T-helper 2 cell treated with Interferon-gamma antibody and Interleukin-4, amounts not matched to agents 5 μg/mL and 100 μg/mL, for 36 hours (primary cell): ENCODE measurements around the gene ARL15.

Experiments used
- DNase-seq: peaks from one replicate; pipeline ENCODE4 v3.0.0; 2021; ENCODE audit warnings: low spot score
- H3K27ac Mint-ChIP-seq: one replicate; pipeline ENCODE4 v1.8.0; 2021; ENCODE audit warnings: mild to moderate bottlenecking, mixed read lengths
- H3K27me3 Mint-ChIP-seq: one replicate; pipeline ENCODE4 v1.8.0; 2021; ENCODE audit warnings: low read depth, mixed read lengths
- H3K36me3 Mint-ChIP-seq: one replicate; pipeline ENCODE4 v1.8.0; 2021; ENCODE audit warnings: low read depth, mixed read lengths
- H3K4me1 Mint-ChIP-seq: one replicate; pipeline ENCODE4 v1.8.0; 2021; ENCODE audit warnings: low read depth, mixed read lengths
- H3K4me3 Mint-ChIP-seq: one replicate; pipeline ENCODE4 v1.8.0; 2022; ENCODE audit warnings: mild to moderate bottlenecking, moderate library complexity, mixed read lengths
- H3K9me3 Mint-ChIP-seq: one replicate; pipeline ENCODE4 v1.8.0; 2021; ENCODE audit warnings: mixed read lengths

Gene ARL15

GRCh38 chr5:53932351-53932750 lies 378.0 kb downstream of the ARL15 start:
- DNase-seq: no peak
- H3K4me1 Mint-ChIP-seq: no peaks in the 10 kb centered on the region
- no peaks in the 10 kb centered on the region for H3K9me3 Mint-ChIP-seq
- H3K27ac Mint-ChIP-seq: no peak overlapping the region
- no peak overlapping the region for H3K4me3 Mint-ChIP-seq
- H3K36me3 Mint-ChIP-seq: no peaks in the 10 kb centered on the region
- H3K27me3 Mint-ChIP-seq: no peaks in the 10 kb centered on the region

GRCh38 chr5:53930457-53930856 lies 379.9 kb downstream of the ARL15 start:
- Mint-ChIP-seq H3K4me1 (no peaks in the 10 kb centered on the region), H3K27ac (no peak overlapping the region)

GRCh38 chr5:53929570-53929969 lies 380.8 kb downstream of the ARL15 start:
- DNase-seq: no peak
- Mint-ChIP-seq H3K36me3 (no peaks in the 10 kb centered on the region), H3K4me1 (no peaks in the 10 kb centered on the region), H3K27ac (no peak overlapping the region), H3K4me3 (no peak overlapping the region), H3K27me3 (no peaks in the 10 kb centered on the region), H3K9me3 (no peaks in the 10 kb centered on the region)

More at GRCh38 chr5:53930457-53930856, 379.9 kb downstream of the ARL15 start:
- H3K4me3 Mint-ChIP-seq: no peak overlapping the region
- no peak for DNase-seq
- H3K27me3 Mint-ChIP-seq: no peaks in the 10 kb centered on the region
- no peaks in the 10 kb centered on the region for H3K36me3 Mint-ChIP-seq
- no peaks in the 10 kb centered on the region for H3K9me3 Mint-ChIP-seq

GRCh38 chr5:53929152-53929551 lies 381.2 kb downstream of the ARL15 start:
- Mint-ChIP-seq H3K4me3 (no peak overlapping the region), H3K27me3 (no peaks in the 10 kb centered on the region), H3K27ac (no peak overlapping the region), H3K36me3 (no peaks in the 10 kb centered on the region), H3K4me1 (no peaks in the 10 kb centered on the region), H3K9me3 (no peaks in the 10 kb centered on the region)
- no peak for DNase-seq

GRCh38 chr5:53928641-53929040 lies 381.7 kb downstream of the ARL15 start:
- no peaks in the 10 kb centered on the region for H3K9me3 Mint-ChIP-seq
- no peaks in the 10 kb centered on the region for H3K27me3 Mint-ChIP-seq
- DNase-seq: no peak
- H3K36me3 Mint-ChIP-seq: no peaks in the 10 kb centered on the region
- H3K27ac Mint-ChIP-seq: no peak overlapping the region
- H3K4me3 Mint-ChIP-seq: no peak overlapping the region
- H3K4me1 Mint-ChIP-seq: no peaks in the 10 kb centered on the region

GRCh38 chr5:53927668-53928247 lies 382.6 kb downstream of the ARL15 start:
- Mint-ChIP-seq H3K36me3 (no peaks in the 10 kb centered on the region), H3K9me3 (no peaks in the 10 kb centered on the region), H3K4me3 (no peak overlapping the region), H3K27ac (no peak overlapping the region), H3K4me1 (no peaks in the 10 kb centered on the region), H3K27me3 (no peaks in the 10 kb centered on the region)
- no peak for DNase-seq

GRCh38 chr5:53926026-53926425 lies 384.3 kb downstream of the ARL15 start:
- no peaks in the 10 kb centered on the region for H3K4me1 Mint-ChIP-seq
- no peak overlapping the region for H3K4me3 Mint-ChIP-seq
- H3K9me3 Mint-ChIP-seq: no peaks in the 10 kb centered on the region
- no peak for DNase-seq
- no peaks in the 10 kb centered on the region for H3K36me3 Mint-ChIP-seq
- no peak overlapping the region for H3K27ac Mint-ChIP-seq
- H3K27me3 Mint-ChIP-seq: no peaks in the 10 kb centered on the region

- no peaks in the 10 kb centered on the region for H3K36me3 Mint-ChIP-seq
- DNase-seq: no peak
- no peak overlapping the region for H3K4me3 Mint-ChIP-seq
- H3K27ac Mint-ChIP-seq: no peak overlapping the region
- H3K4me1 Mint-ChIP-seq: no peaks in the 10 kb centered on the region
- H3K9me3 Mint-ChIP-seq: no peaks in the 10 kb centered on the region
- H3K27me3 Mint-ChIP-seq: no peaks in the 10 kb centered on the region
Observed at GRCh38 chr5:53924392-53924791, 386.0 kb downstream of the ARL15 start.

- no peak overlapping the region for H3K27ac Mint-ChIP-seq
- H3K4me3 Mint-ChIP-seq: no peak overlapping the region
- H3K4me1 Mint-ChIP-seq: no peaks in the 10 kb centered on the region
Observed at GRCh38 chr5:53923961-53924360, 386.4 kb downstream of the ARL15 start.

GRCh38 chr5:53922508-53923498 lies 387.6 kb downstream of the ARL15 start:
- Mint-ChIP-seq H3K36me3 (no peaks in the 10 kb centered on the region), H3K4me1 (no peaks in the 10 kb centered on the region), H3K27ac (no peak overlapping the region), H3K9me3 (no peaks in the 10 kb centered on the region), H3K27me3 (no peaks in the 10 kb centered on the region), H3K4me3 (no peak overlapping the region)
- DNase-seq: no peak

More at GRCh38 chr5:53923961-53924360, 386.4 kb downstream of the ARL15 start:
- no peaks in the 10 kb centered on the region for H3K9me3 Mint-ChIP-seq
- no peak for DNase-seq
- no peaks in the 10 kb centered on the region for H3K27me3 Mint-ChIP-seq
- no peaks in the 10 kb centered on the region for H3K36me3 Mint-ChIP-seq

GRCh38 chr5:53917826-53918225 lies 392.5 kb downstream of the ARL15 start:
- no peaks in the 10 kb centered on the region for H3K9me3 Mint-ChIP-seq
- no peak overlapping the region for H3K27ac Mint-ChIP-seq
- H3K4me1 Mint-ChIP-seq: no peaks in the 10 kb centered on the region
- DNase-seq: no peak
- H3K27me3 Mint-ChIP-seq: no peaks in the 10 kb centered on the region
- no peak overlapping the region for H3K4me3 Mint-ChIP-seq
- H3K36me3 Mint-ChIP-seq: no peaks in the 10 kb centered on the region

GRCh38 chr5:53917095-53917494 lies 393.3 kb downstream of the ARL15 start:
- no peaks in the 10 kb centered on the region for H3K27me3 Mint-ChIP-seq
- no peak overlapping the region for H3K27ac Mint-ChIP-seq
- no peaks in the 10 kb centered on the region for H3K9me3 Mint-ChIP-seq
- H3K4me3 Mint-ChIP-seq: no peak overlapping the region
- no peaks in the 10 kb centered on the region for H3K4me1 Mint-ChIP-seq
- H3K36me3 Mint-ChIP-seq: no peaks in the 10 kb centered on the region
- DNase-seq: no peak

GRCh38 chr5:53915120-53915519 lies 395.3 kb downstream of the ARL15 start:
- no peaks in the 10 kb centered on the region for H3K36me3 Mint-ChIP-seq
- no peaks in the 10 kb centered on the region for H3K4me1 Mint-ChIP-seq
- H3K27me3 Mint-ChIP-seq: no peaks in the 10 kb centered on the region
- H3K4me3 Mint-ChIP-seq: no peak overlapping the region
- DNase-seq: no peak
- no peak overlapping the region for H3K27ac Mint-ChIP-seq
- no peaks in the 10 kb centered on the region for H3K9me3 Mint-ChIP-seq

- no peaks in the 10 kb centered on the region for H3K4me1 Mint-ChIP-seq
- no peaks in the 10 kb centered on the region for H3K36me3 Mint-ChIP-seq
- H3K4me3 Mint-ChIP-seq: no peak overlapping the region
- H3K27ac Mint-ChIP-seq: no peak overlapping the region
- no peaks in the 10 kb centered on the region for H3K27me3 Mint-ChIP-seq
- no peak for DNase-seq
- H3K9me3 Mint-ChIP-seq: no peaks in the 10 kb centered on the region
Observed at GRCh38 chr5:53913941-53914340, 396.4 kb downstream of the ARL15 start.
